ENCODE measurements around the gene DAP3.
"Not testable (repeated sequence)": the region's sequence is repeated elsewhere in the genome, so short reads cannot be mapped to it uniquely, and the experiment has no call there.

The DAP3 gene

GRCh38 chr1:155725142-155725541 lies 36.3 kb downstream of the DAP3 start:
- no peak for DNase-seq

- DNase-seq: peak; percentile 16 to 27
Measured at GRCh38 chr1:155729031-155729898, 40.4 kb downstream of the DAP3 start.

GRCh38 chr1:155740995-155741394 lies 52.1 kb downstream of the DAP3 start:
- DNase-seq: no peak

GRCh38 chr1:155741908-155742307 lies 53.0 kb downstream of the DAP3 start:
- DNase-seq: no peak

GRCh38 chr1:155744711-155745283 lies 55.9 kb downstream of the DAP3 start:
- no peak for DNase-seq

GRCh38 chr1:155745284-155746228 lies 56.7 kb downstream of the DAP3 start:
- peak; percentile 84 to 92 for DNase-seq

GRCh38 chr1:155747586-155747985 lies 58.7 kb downstream of the DAP3 start:
- not testable (repeated sequence) for DNase-seq

- DNase-seq: not testable (repeated sequence)
Measured at GRCh38 chr1:155748141-155748540, 59.2 kb downstream of the DAP3 start.

- not testable (repeated sequence) for DNase-seq
Measured at GRCh38 chr1:155759017-155759416, 70.1 kb downstream of the DAP3 start.

GRCh38 chr1:155759966-155760630 lies 71.2 kb downstream of the DAP3 start:
- DNase-seq: no peak

- no peak for DNase-seq
Measured at GRCh38 chr1:155760751-155761475, 72.0 kb downstream of the DAP3 start.

GRCh38 chr1:155761736-155762405 lies 73.0 kb downstream of the DAP3 start:
- no peak for DNase-seq

- DNase-seq: not testable (repeated sequence)
Measured at GRCh38 chr1:155763090-155763815, 74.4 kb downstream of the DAP3 start.

- not testable (repeated sequence) for DNase-seq
Measured at GRCh38 chr1:155763989-155764388, 75.1 kb downstream of the DAP3 start.

- not testable (repeated sequence) for DNase-seq
Measured at GRCh38 chr1:155767399-155767989, 78.6 kb downstream of the DAP3 start.

- no peak for DNase-seq
Measured at GRCh38 chr1:155769257-155769656, 80.4 kb downstream of the DAP3 start.

GRCh38 chr1:155773221-155773620 lies 84.3 kb downstream of the DAP3 start:
- DNase-seq: no peak

GRCh38 chr1:155776414-155776813 lies 87.5 kb downstream of the DAP3 start:
- DNase-seq: no peak

- DNase-seq: no peak
Measured at GRCh38 chr1:155777582-155777981, 88.7 kb downstream of the DAP3 start.

All from NCI-H1930 (cell line).